GM23248 (cell line): ENCODE measurements around the gene FOXD4L3.
"Not testable (repeated sequence)": the region's sequence is repeated elsewhere in the genome, so short reads cannot be mapped to it uniquely, and the experiment has no call there.

ENCODE experiments used
- EZH2 ChIP-seq: fragments of 200-600 bp; sonication (generic); IDR thresholded peaks from 2 replicates; pipeline ENCODE4 v1.6.1; 2018; ENCODE audit warnings: antibody characterized with exemption, mild to moderate bottlenecking; ENCODE audit not compliant: insufficient read depth, poor library complexity, severe bottlenecking
- EZH2phosphoT487 ChIP-seq: fragments of 200-600 bp; sonication (generic); IDR thresholded peaks from 2 replicates; pipeline ENCODE4 v1.6.1; 2018; ENCODE audit warnings: antibody characterized with exemption, moderate library complexity, mild to moderate bottlenecking, low read depth; ENCODE audit not compliant: insufficient read depth

GRCh38 chr9:68338000-68338399 is 35.3 kb downstream of the FOXD4L3 start:
- not testable (repeated sequence) for TF ChIP-seq EZH2, EZH2phosphoT487
